Effector CD4-positive, alpha-beta T cell (primary cell): ENCODE results near the gene WNK2. TPM values are rescaled to one million over a fixed set of nuclear protein-coding genes. Genes with fewer than 3 reads are reported as not detected.
A peak's percentile ranks its signal among the peaks of the same experiment; 100 is the strongest.
"Not testable (repeated sequence)": the region's sequence is repeated elsewhere in the genome, so short reads cannot be mapped to it uniquely, and the experiment has no call there.

Source experiments
- DNase-seq: peaks from one replicate; pipeline ENCODE4 v3.0.0-alpha.2; 2020
- total RNA-seq: gene quantifications from one replicate; lab custom pipeline; 2026; lab: John Stamatoyannopoulos, UW

Gene WNK2
- total RNA-seq, result not detected

DNA sequence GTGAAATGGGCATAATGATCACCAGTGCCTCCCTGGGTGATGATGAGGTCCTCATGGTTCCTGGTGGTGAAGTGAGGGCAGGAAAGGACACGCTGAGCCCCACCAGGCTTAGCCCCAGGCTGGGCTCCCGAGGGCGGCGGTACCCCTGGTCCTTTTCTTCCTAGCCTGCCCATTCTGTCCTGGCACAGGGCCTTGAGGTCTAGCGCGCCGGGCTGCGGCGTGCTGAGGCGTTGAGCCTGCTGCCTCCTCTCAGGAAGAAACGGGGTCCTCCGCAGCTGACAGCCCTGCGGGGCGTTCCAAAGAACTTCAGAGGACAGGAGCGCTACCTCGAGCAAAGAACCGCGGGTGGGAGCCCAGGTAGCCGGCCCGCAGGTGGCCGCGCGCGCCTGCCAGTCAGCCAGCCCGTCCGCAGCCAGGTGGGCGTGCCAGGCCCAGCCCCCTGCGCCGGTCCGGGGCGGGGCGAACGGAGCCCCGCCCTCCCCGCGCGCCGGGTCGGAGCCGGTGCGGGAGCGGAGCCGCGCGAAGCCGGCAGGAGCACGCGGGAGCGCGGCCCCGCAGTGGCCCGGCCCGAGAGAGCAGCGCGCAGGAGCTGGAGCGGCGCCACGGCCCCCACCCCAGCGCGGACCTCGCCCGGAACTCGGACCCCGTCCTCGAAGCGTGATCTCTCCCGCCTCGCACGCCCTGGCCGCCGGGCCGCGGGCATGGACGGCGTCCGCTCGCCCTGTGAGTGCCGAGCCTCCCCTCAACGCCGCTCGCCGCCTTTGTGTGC, at the start of gene WNK2:
Gene WNK2, plus strand, starts transcription at position 477 of the 769 bp plus-strand sequence. CDS start 791 bp downstream, outside the sequence.
- no peak for DNase-seq

- DNase-seq, result no peak
These were observed 49.0 kb upstream of the WNK2 start for GRCh38 chr9:93134740-93135444.

GRCh38 chr9:93136011-93136440, 47.9 kb upstream of the WNK2 start:
- DNase-seq, result no peak

- no peak for DNase-seq
These were observed 46.6 kb upstream of the WNK2 start for GRCh38 chr9:93137362-93137761.

DNA sequence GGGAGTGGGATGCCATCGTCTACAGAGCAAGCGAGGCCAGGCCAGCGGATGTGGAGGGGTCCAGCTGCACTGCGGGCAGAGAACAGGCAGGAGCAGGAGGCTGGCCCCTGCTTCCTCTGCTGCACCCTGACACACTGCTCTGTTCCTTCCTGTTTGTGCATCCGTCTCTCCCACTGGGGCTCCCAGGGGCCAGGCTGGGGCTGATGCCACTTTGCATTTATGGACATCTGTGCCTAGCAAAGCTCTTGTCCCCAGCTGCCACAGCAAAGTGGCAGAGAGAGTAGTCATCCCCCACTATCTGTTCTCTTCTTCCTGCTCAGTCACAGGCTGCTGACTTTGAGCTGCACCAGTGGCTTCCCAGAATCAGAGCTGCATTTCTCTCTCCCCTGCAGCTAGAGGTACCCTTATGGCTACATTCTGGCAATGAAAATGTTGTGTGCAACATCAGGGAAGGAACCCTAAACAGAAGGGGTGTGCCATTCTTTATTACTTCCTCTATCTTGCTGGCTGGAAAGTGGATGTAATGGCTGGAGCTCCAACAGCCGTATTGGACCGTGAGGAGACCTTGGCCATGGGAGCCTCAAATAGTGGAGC, 45.7 kb upstream of the WNK2 start:
- no peak for DNase-seq

DNA sequence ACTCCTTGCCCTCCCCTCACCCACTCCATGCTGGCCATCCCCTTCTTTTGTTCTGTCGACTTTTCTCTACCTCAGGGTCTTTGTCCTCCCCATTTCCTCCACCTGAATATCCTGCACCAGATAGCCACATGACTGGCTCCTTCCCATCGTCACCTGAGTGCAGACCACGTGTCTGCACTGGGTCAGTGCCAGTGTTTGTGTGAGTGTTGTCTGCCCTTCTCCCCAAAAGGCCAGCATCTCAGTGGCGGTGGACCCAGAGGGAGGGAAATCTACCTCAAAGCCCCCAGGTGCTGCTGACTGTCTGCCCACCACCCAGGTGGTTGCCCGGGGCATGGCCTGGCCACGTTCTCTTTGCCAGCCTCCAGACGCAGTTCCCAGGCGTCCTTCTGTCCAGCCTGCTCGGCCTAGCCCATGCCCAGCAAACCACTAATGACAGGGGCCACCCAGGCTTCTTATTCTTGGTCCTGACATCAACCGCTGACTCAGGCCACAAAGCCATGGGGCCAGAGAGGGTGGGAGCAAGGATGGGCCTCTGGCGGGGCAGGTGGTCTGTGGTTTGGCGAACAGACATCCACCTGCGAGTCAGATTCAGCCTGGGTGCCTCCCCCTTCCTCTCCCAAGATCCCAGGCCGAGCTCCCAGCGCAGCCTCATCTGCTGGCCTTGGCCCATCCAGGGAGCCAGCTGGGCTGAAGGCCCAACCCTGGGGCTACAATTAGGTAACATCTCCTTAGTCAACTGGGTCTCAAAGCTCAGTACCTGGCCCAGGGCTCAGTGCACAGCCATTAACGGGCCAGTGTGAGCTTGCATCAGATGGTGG, 44.4 kb upstream of the WNK2 start:
- DNase-seq, result no peak

DNA sequence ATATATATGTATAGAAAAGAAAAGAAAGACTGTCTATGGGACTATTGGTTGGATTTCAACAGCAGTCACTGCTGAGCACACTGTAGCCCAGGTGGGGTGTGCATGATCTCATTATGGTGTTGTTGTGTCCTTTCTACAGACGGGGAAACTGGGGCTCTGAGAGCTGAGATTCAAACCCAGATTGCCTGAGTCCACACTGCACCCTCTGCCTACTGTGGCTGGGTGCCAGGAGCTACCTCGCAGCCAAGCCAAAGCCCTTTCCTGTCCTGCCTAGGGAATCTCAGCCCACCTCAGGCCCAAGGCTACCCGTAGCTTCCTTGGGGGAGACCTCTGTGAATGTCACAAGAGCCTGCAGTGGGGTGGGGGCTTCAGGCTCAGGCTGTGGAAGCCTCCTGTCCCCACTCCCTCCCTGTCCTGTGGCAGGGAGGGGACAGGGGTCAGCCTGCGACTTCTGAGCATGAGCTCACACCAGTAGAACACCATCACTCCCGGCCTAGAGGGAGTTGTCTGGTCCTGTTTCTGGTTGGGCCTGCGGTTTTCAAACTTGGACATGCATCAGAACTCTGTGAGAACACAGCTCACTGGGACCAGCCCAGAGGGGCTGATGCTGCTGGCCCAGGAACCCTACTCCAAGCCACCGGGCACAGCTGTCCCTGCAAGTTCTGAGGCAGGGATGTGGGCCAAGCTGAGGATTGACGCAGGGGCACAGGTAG, 42.0 kb upstream of the WNK2 start:
- no peak for DNase-seq

GRCh38 chr9:93143830-93144530, 40.0 kb upstream of the WNK2 start:
- DNase-seq, result peak; percentile 51

- not testable (repeated sequence) for DNase-seq
These were observed 37.2 kb upstream of the WNK2 start for GRCh38 chr9:93146696-93147095.

- DNase-seq, result no peak
These were observed 36.3 kb upstream of the WNK2 start for GRCh38 chr9:93147632-93148031.

DNA sequence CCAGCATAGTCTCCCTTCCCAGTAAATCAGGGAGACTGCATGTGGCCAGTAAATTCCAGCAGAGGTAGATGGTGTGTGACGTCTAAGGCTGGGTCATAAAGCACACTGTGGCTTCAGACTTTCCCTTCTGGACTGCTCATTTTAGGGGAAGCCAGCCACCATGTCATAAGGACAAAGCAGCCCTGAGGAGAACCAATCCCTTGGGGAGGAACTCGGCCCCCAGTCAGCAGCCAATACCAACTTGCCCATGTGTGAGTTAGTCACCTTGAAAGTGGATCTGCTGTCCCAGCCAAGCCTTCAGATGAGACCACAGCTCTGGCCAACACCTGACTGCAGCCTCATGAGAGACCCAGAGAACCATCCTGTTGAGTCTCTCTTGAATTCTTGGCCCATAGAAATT, 35.2 kb upstream of the WNK2 start:
- no peak for DNase-seq

DNA sequence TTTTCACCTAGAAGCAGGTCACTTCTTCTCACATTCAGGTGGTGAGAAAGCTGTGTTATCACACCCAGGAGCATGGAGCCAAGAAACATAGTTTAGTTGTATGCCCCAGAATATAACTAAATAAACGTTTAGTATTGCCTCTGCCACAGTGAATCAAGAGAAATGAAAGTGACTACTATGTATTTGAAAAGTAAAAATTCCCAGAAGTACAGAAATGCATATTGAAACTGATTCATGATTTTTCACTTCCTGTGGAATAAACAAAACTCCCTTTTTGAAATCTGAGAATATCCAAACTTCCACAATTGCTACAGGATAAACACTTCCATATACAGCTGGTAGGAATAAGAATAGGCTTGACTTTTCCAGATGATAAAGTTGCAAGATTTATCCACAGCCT, 34.6 kb upstream of the WNK2 start:
- DNase-seq, result no peak

GRCh38 chr9:93151097-93151784, 32.7 kb upstream of the WNK2 start:
- no peak for DNase-seq

DNA sequence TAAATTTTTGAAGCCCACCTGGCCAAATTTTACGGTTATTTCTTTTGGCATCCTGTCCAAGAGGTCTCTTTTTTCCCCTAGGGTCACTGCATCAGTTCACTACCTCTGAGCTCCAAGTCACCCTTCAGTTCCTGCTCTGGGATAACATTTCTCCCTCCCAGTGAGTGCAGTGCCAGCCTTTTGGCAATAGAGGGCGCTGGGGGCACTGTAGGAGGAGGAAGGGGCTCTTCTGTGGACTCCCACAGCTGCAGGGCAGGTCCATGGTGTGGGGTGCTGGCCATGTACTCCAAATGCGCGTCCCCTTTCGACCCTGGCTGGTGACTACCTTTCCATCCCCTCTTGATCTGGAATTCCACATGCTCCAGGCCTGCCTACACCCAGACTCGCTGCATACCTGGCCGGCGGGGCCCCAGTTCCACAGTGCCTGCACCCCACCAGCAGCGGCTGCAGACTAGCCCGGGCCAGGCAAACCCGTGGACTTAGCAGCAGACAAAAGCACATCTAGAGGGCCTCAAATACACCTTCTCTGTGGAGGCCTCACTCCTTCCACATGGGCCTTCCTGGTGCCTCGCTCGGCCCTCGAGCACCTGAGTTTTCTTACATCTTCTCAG, 29.5 kb upstream of the WNK2 start:
- DNase-seq, result no peak

- no peak for DNase-seq
These were observed 28.0 kb upstream of the WNK2 start for GRCh38 chr9:93155716-93156474.

GRCh38 chr9:93156475-93157008, 27.4 kb upstream of the WNK2 start:
- no peak for DNase-seq

- peak; percentile 54 for DNase-seq
These were observed 24.1 kb upstream of the WNK2 start for GRCh38 chr9:93159601-93160471.
